Erythroblast (primary cell): ENCODE measurements around the gene ABCB9.

Experiments used
- GATA1 ChIP-seq: IDR thresholded peaks from 2 replicates; pipeline ENCODE4 v1.6.1; 2011; ENCODE audit warnings: low read depth, mild to moderate bottlenecking, control low read depth, low read length, moderate library complexity
- POLR2A ChIP-seq: IDR thresholded peaks from 2 replicates; pipeline ENCODE4 v1.6.1; 2011; ENCODE audit warnings: mild to moderate bottlenecking, low read length

GRCh38 chr12:122932207-122932606 is 34.1 kb downstream of the ABCB9 start:
- TF ChIP-seq POLR2A (no peak), GATA1 (no peak)
